Thyroid gland (tissue), 4 donors: ENCODE measurements around the gene GPM6B.

Experiments used
- POLR2A ChIP-seq, 2 donors: fragments of 450-650 bp; IDR thresholded peaks; one replicate each; pipeline ENCODE4 v1.6.1; 2017; ENCODE audit warnings: antibody characterized with exemption in 2 of 2, mild to moderate bottlenecking in 2 of 2, moderate library complexity in 1 of 2
- TF ChIP-seq, protein P1 (sequence below), 6 experiments: fragments of 200-600 bp in 3 of 6; fragments of 450-650 bp in 3 of 6; sonication (generic) in 3 of 6; IDR thresholded peaks; one replicate each; pipeline ENCODE4 v1.5.1; 2016 to 2019; ENCODE audit warnings: antibody characterized with exemption in 6 of 6, mild to moderate bottlenecking in 2 of 6, inconsistent platforms in 1 of 6, moderate library complexity in 1 of 6

GRCh38 chrX:13754765-13755164, 62.1 kb downstream of the GPM6B start:
- TF ChIP-seq, protein P1, sequence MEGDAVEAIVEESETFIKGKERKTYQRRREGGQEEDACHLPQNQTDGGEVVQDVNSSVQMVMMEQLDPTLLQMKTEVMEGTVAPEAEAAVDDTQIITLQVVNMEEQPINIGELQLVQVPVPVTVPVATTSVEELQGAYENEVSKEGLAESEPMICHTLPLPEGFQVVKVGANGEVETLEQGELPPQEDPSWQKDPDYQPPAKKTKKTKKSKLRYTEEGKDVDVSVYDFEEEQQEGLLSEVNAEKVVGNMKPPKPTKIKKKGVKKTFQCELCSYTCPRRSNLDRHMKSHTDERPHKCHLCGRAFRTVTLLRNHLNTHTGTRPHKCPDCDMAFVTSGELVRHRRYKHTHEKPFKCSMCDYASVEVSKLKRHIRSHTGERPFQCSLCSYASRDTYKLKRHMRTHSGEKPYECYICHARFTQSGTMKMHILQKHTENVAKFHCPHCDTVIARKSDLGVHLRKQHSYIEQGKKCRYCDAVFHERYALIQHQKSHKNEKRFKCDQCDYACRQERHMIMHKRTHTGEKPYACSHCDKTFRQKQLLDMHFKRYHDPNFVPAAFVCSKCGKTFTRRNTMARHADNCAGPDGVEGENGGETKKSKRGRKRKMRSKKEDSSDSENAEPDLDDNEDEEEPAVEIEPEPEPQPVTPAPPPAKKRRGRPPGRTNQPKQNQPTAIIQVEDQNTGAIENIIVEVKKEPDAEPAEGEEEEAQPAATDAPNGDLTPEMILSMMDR (IDR thresholded peaks at IDR 0.05): no peak
- TF ChIP-seq POLR2A (IDR thresholded peaks at IDR 0.05): no peak
